MCF 10A (cell line): Measurements from ENCODE around the gene CALR. TPM values are rescaled to one million over a fixed set of nuclear protein-coding genes. Genes with fewer than 3 reads are reported as not detected.

Experiments
- BruUV-seq: library from RNA; stranded (reverse); fragments of 400-500 nt; replicated peaks from 2 replicates; lab custom pipeline; 2021; lab: Mats Ljungman, UMichigan
- CTCF ChIA-PET: fragments of 300-600 bp; sonication (Branson Sonifier 250); formaldehyde crosslinking; extraction: SDS; loops from one replicate; lab custom pipeline; 2021; ENCODE audit warnings: antibody characterized with exemption, inconsistent platforms; lab: Yijun Ruan, JAX
- POLR2A ChIA-PET: fragments of 300-600, 350-650 bp; sonication (Branson Sonifier 250); formaldehyde crosslinking; extraction: SDS; loops from one replicate; lab custom pipeline; 2020; ENCODE audit warnings: antibody characterized with exemption, inconsistent platforms; lab: Yijun Ruan, JAX
- DNase-seq: peaks from one replicate; pipeline ENCODE4 v3.0.0-alpha.2; 2018; ENCODE audit not compliant: unreplicated experiment
- H3K27ac Mint-ChIP-seq: one replicate; pipeline ENCODE4 v1.8.0; 2022; ENCODE audit warnings: mild to moderate bottlenecking, low read depth, mixed read lengths; ENCODE audit not compliant: unreplicated experiment
- H3K27me3 Mint-ChIP-seq: one replicate; pipeline ENCODE4 v1.8.0; 2022; ENCODE audit warnings: mixed read lengths; ENCODE audit not compliant: insufficient read depth, unreplicated experiment
- H3K36me3 Mint-ChIP-seq: one replicate; pipeline ENCODE4 v1.8.0; 2022; ENCODE audit warnings: mild to moderate bottlenecking, moderate library complexity, mixed read lengths; ENCODE audit not compliant: insufficient read depth, unreplicated experiment
- H3K4me1 Mint-ChIP-seq: one replicate; pipeline ENCODE4 v1.8.0; 2022; ENCODE audit warnings: mixed read lengths; ENCODE audit not compliant: insufficient read depth, unreplicated experiment
- H3K4me3 Mint-ChIP-seq: one replicate; pipeline ENCODE4 v1.8.0; 2022; ENCODE audit warnings: mild to moderate bottlenecking, moderate library complexity, mixed read lengths; ENCODE audit not compliant: unreplicated experiment
- H3K9me3 Mint-ChIP-seq: one replicate; pipeline ENCODE4 v1.8.0; 2022; ENCODE audit warnings: mixed read lengths; ENCODE audit not compliant: unreplicated experiment
- intact Hi-C: fragments of 100-400 bp; cut with micrococcal nuclease; formaldehyde crosslinking; loops from 2 replicates; pipeline ENCODE4 v1.14.1; 2022
- total RNA-seq: library from RNA; stranded (reverse); gene quantifications from 2 replicates; pipeline ENCODE4 v1.2.3, GENCODE V29; 2022
- TF ChIP-seq, protein P1 (sequence below): fragments of 200-600 bp; IDR thresholded peaks from one replicate; pipeline ENCODE4 v1.8.0; 2022; ENCODE audit warnings: antibody characterized with exemption, mild to moderate bottlenecking; ENCODE audit not compliant: unreplicated experiment

The CALR gene
- total RNA-seq, 1 experiment from 2014 or later: 792 TPM

DNA sequence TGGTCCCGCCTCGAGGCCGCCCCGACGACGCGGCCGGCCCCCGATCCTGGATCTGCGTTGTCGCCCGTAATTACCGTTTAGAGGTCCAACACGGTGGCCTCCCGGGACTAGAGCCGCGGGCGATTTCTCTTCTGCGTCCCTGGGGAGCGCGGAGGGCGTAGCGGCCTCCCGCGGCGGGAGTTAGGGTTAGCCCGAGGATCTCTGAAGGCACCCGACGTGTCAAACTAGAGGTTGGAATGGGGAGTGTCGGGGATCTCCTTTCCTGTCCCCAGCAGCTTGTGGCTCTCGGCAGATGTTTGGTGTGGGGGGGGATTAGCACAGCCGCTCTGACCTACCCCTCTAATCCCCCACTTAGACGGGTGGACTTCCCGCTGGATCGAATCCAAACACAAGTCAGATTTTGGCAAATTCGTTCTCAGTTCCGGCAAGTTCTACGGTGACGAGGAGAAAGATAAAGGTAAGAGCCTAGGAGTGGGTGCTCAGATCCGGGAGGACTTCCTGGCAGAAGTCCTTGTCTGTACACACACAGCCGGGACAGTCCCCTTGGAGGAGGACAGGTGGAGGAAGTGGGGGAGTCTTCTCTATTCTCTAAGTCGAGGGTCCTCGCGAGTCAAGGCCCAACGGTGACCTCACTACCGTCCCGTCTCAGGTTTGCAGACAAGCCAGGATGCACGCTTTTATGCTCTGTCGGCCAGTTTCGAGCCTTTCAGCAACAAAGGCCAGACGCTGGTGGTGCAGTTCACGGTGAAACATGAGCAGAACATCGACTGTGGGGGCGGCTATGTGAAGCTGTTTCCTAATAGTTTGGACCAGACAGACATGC is 581 bp downstream of the CALR start:
- peak overlapping the region; percentile 96 for H3K27ac Mint-ChIP-seq
- ChIA-PET CTCF (interaction anchor here (0.6 to 1.0 kb wide), 2 partner anchors 26 to 743 kb away, joined by 3 read pairs; no protein-coding TSS in a partner anchor), POLR2A (interaction anchor here (0.5 to 2.2 kb wide), 12 partner anchors 11 to 216 kb away, joined by 3 to 8 read pairs (median 4); partner anchors contain the start of genes DNASE2, GCDH, JUNB and SYCE2)
- peaks cover 21% of the 10 kb centered on the region for H3K4me1 Mint-ChIP-seq
- H3K36me3 Mint-ChIP-seq: peaks cover 60% of the 10 kb centered on the region
- H3K4me3 Mint-ChIP-seq: peak overlapping the region; percentile 96
- TSS peak; percentile 71 for BruUV-seq
- DNase-seq: peak; percentile 60
- no peaks in the 10 kb centered on the region for H3K9me3 Mint-ChIP-seq
- intact Hi-C loops: no loop called here
- TF ChIP-seq, protein P1, sequence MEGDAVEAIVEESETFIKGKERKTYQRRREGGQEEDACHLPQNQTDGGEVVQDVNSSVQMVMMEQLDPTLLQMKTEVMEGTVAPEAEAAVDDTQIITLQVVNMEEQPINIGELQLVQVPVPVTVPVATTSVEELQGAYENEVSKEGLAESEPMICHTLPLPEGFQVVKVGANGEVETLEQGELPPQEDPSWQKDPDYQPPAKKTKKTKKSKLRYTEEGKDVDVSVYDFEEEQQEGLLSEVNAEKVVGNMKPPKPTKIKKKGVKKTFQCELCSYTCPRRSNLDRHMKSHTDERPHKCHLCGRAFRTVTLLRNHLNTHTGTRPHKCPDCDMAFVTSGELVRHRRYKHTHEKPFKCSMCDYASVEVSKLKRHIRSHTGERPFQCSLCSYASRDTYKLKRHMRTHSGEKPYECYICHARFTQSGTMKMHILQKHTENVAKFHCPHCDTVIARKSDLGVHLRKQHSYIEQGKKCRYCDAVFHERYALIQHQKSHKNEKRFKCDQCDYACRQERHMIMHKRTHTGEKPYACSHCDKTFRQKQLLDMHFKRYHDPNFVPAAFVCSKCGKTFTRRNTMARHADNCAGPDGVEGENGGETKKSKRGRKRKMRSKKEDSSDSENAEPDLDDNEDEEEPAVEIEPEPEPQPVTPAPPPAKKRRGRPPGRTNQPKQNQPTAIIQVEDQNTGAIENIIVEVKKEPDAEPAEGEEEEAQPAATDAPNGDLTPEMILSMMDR: no peak
- H3K27me3 Mint-ChIP-seq: no peaks in the 10 kb centered on the region

DNA sequence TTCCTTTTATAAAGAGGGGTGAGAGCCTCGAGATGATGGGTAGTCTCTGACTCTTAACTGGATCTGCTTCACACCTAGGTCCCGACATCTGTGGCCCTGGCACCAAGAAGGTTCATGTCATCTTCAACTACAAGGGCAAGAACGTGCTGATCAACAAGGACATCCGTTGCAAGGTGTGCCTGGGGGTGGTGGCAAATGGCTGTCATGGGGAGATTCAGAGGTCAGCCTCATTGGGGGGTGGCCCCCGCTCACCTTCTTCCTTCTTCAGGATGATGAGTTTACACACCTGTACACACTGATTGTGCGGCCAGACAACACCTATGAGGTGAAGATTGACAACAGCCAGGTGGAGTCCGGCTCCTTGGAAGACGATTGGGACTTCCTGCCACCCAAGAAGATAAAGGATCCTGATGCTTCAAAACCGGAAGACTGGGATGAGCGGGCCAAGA is 1.6 kb downstream of the CALR start:
- Mint-ChIP-seq H3K36me3 (peaks cover 70% of the 10 kb centered on the region), H3K27me3 (no peaks in the 10 kb centered on the region), H3K4me1 (peaks cover 21% of the 10 kb centered on the region), H3K27ac (peak overlapping the region; percentile 96), H3K4me3 (peak overlapping the region; percentile 96), H3K9me3 (no peaks in the 10 kb centered on the region)
- BruUV-seq: no TSS peak
- no peak for DNase-seq
- intact Hi-C loops: no loop called here
- ChIA-PET POLR2A (interaction anchor here (0.5 to 2.2 kb wide), 6 partner anchors 15 to 206 kb away, joined by 3 to 8 read pairs (median 4); partner anchors contain the start of genes DNASE2, GCDH and TRIR), CTCF (interaction anchor here (0.6 to 1.0 kb wide), 2 partner anchors 25 to 742 kb away, joined by 3 read pairs; no protein-coding TSS in a partner anchor)
- TF ChIP-seq, protein P1: no peak

DNA sequence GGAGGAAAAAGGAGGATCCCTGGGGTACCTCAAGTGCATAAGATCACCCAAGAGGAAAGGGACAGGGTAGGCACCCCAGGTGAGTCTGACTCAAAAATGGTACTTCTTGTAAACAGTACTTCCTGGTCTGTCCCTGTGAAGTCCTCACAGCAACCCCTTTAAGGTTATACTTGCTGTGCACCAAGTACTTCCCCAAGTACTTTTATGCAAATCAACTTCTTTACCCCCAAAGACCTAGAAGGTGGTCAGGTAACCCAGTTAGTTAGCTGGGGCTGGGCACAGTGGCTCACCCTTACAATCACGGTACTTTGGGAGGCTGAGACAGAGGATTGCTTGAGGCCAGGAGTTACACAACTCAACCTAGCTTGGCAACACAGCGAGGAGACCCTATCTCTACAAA is 2.5 kb downstream of the CALR start:
- H3K27me3 Mint-ChIP-seq: no peaks in the 10 kb centered on the region
- H3K4me3 Mint-ChIP-seq: peak overlapping the region; percentile 96
- intact Hi-C loops: no loop called here
- DNase-seq: no peak
- H3K36me3 Mint-ChIP-seq: peaks cover 79% of the 10 kb centered on the region
- ChIA-PET POLR2A (no interaction called here), CTCF (interaction anchor here (0.6 kb wide), 1 partner anchor 1136 kb away, joined by 3 read pairs; no protein-coding TSS in a partner anchor)
- TF ChIP-seq, protein P1: no peak
- H3K27ac Mint-ChIP-seq: peak overlapping the region; percentile 96
- H3K9me3 Mint-ChIP-seq: no peaks in the 10 kb centered on the region
- BruUV-seq: no TSS peak
- peaks cover 21% of the 10 kb centered on the region for H3K4me1 Mint-ChIP-seq

DNA sequence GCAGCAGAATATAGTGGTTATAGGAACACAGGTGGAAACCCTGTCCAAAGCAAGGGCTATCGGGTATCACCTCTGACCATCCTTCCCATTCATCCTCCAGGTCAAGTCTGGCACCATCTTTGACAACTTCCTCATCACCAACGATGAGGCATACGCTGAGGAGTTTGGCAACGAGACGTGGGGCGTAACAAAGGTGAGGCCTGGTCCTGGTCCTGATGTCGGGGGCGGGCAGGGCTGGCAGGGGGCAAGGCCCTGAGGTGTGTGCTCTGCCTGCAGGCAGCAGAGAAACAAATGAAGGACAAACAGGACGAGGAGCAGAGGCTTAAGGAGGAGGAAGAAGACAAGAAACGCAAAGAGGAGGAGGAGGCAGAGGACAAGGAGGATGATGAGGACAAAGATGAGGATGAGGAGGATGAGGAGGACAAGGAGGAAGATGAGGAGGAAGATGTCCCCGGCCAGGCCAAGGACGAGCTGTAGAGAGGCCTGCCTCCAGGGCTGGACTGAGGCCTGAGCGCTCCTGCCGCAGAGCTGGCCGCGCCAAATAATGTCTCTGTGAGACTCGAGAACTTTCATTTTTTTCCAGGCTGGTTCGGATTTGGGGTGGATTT is 5.1 kb downstream of the CALR start:
- no TSS peak for BruUV-seq
- ChIA-PET CTCF (no interaction called here), POLR2A (no interaction called here)
- no peak for DNase-seq
- no peak overlapping the region for H3K4me3 Mint-ChIP-seq
- TF ChIP-seq, protein P1: no peak
- H3K27ac Mint-ChIP-seq: no peak overlapping the region
- H3K27me3 Mint-ChIP-seq: no peaks in the 10 kb centered on the region
- intact Hi-C loops: no loop called here
- no peaks in the 10 kb centered on the region for H3K9me3 Mint-ChIP-seq
- H3K4me1 Mint-ChIP-seq: peaks cover 21% of the 10 kb centered on the region
- peaks cover 88% of the 10 kb centered on the region for H3K36me3 Mint-ChIP-seq
